ENCODE data around the gene GOLGA2. TPM values are rescaled to one million over a fixed set of nuclear protein-coding genes. Genes with fewer than 3 reads are reported as not detected.
A peak's percentile ranks its signal among the peaks of the same experiment; 100 is the strongest.
"Not testable (repeated sequence)": the region's sequence is repeated elsewhere in the genome, so short reads cannot be mapped to it uniquely, and the experiment has no call there.

GOLGA2 gene
- total RNA-seq, 2 experiments from 2014 or later: 57.9 to 58.8 TPM

GRCh38 chr9:128292009-128292408 lies 16.2 kb upstream of the GOLGA2 start:
- POLR2A ChIA-PET: interaction anchor here (0.6 to 1.0 kb wide), 2 partner anchors 16 to 79 kb away, joined by 3 to 5 read pairs; partner anchors contain the start of genes GOLGA2, SWI5 and URM1
- H3K27ac Mint-ChIP-seq: no peak overlapping the region

GRCh38 chr9:128288273-128289004 lies 12.6 kb upstream of the GOLGA2 start:
- ATAC-seq (no peak), DNase-seq (no peak)
- CTCF ChIA-PET: interaction anchor here (0.7 kb wide), 1 partner anchor 53 kb away, joined by 3 read pairs; no protein-coding TSS in a partner anchor
- POLR2A ChIA-PET: interaction anchor here (1.4 kb wide), 1 partner anchor 11 kb away, joined by 4 read pairs; no protein-coding TSS in a partner anchor
- H3K36me3 Mint-ChIP-seq (ENCODE audit: low read depth): no peaks in the 10 kb centered on the region
- H3K27ac Mint-ChIP-seq: no peak overlapping the region
- no peak overlapping the region for H3K4me3 Mint-ChIP-seq
- H3K4me1 Mint-ChIP-seq (ENCODE audit: low read depth): peaks cover 3% of the 10 kb centered on the region
- no peaks in the 10 kb centered on the region for H3K9me3 Mint-ChIP-seq (ENCODE audit: insufficient read depth)
- no peaks in the 10 kb centered on the region for H3K27me3 Mint-ChIP-seq (ENCODE audit: low read depth)

More at GRCh38 chr9:128292009-128292408, 16.2 kb upstream of the GOLGA2 start:
- H3K27me3 Mint-ChIP-seq (ENCODE audit: low read depth): no peaks in the 10 kb centered on the region
- DNase-seq: no peak
- no peaks in the 10 kb centered on the region for H3K36me3 Mint-ChIP-seq (ENCODE audit: low read depth)
- H3K4me3 Mint-ChIP-seq: no peak overlapping the region
- H3K9me3 Mint-ChIP-seq (ENCODE audit: insufficient read depth): no peaks in the 10 kb centered on the region
- no peak for ATAC-seq
- peaks cover 4% of the 10 kb centered on the region for H3K4me1 Mint-ChIP-seq (ENCODE audit: low read depth)
- CTCF ChIA-PET: interaction anchor here (1.1 to 1.5 kb wide), 3 partner anchors 16 to 49 kb away, joined by 3 to 8 read pairs (median 3); partner anchors contain the start of genes GOLGA2 and SWI5

GRCh38 chr9:128286440-128286839 lies 10.6 kb upstream of the GOLGA2 start:
- DNase-seq (no peak), ATAC-seq (no peak)
- ChIA-PET CTCF (interaction anchor here (1.2 kb wide), 1 partner anchor 9 kb away, joined by 4 read pairs; no protein-coding TSS in a partner anchor), POLR2A (interaction anchor here (1.4 kb wide), 1 partner anchor 11 kb away, joined by 8 read pairs; the partner anchor contains the start of genes GOLGA2 and SWI5)
- Mint-ChIP-seq H3K4me3 (no peak overlapping the region), H3K36me3 (ENCODE audit: low read depth) (no peaks in the 10 kb centered on the region), H3K27me3 (ENCODE audit: low read depth) (no peaks in the 10 kb centered on the region), H3K9me3 (ENCODE audit: insufficient read depth) (no peaks in the 10 kb centered on the region), H3K27ac (no peak overlapping the region), H3K4me1 (ENCODE audit: low read depth) (peaks cover 3% of the 10 kb centered on the region)

GRCh38 chr9:128285033-128285784 lies 9.4 kb upstream of the GOLGA2 start:
- DNase-seq (no peak), ATAC-seq (no peak)
- CTCF ChIA-PET: interaction anchor here (1.2 to 1.4 kb wide), 3 partner anchors 10 to 533 kb away, joined by 3 to 4 read pairs (median 3); partner anchors contain the start of gene ENDOG
- Mint-ChIP-seq H3K4me3 (no peak overlapping the region), H3K9me3 (ENCODE audit: insufficient read depth) (no peaks in the 10 kb centered on the region), H3K36me3 (ENCODE audit: low read depth) (peaks cover 2% of the 10 kb centered on the region), H3K27ac (peak overlapping the region; percentile 12), H3K27me3 (ENCODE audit: low read depth) (no peaks in the 10 kb centered on the region), H3K4me1 (ENCODE audit: low read depth) (peaks cover 3% of the 10 kb centered on the region)
- POLR2A ChIA-PET: interaction anchor here (1.4 kb wide), 1 partner anchor 9 kb away, joined by 8 read pairs; the partner anchor contains the start of genes GOLGA2 and SWI5

- no peaks in the 10 kb centered on the region for H3K27me3 Mint-ChIP-seq (ENCODE audit: low read depth)
- no peak overlapping the region for H3K4me3 Mint-ChIP-seq
- H3K36me3 Mint-ChIP-seq (ENCODE audit: low read depth): peaks cover 2% of the 10 kb centered on the region
These were observed 6.7 kb upstream of the GOLGA2 start for GRCh38 chr9:128282500-128282899.

GRCh38 chr9:128280084-128280622 lies 4.3 kb upstream of the GOLGA2 start:
- DNase-seq (no peak), ATAC-seq (no peak)
- CTCF ChIA-PET: interaction anchor here (1.1 kb wide), 1 partner anchor 15 kb away, joined by 3 read pairs; no protein-coding TSS in a partner anchor
- H3K9me3 Mint-ChIP-seq (ENCODE audit: insufficient read depth): no peaks in the 10 kb centered on the region
- peak overlapping the region; percentile 60 for H3K27ac Mint-ChIP-seq
- no peak overlapping the region for H3K4me3 Mint-ChIP-seq
- H3K36me3 Mint-ChIP-seq (ENCODE audit: low read depth): peaks cover 4% of the 10 kb centered on the region
- no peaks in the 10 kb centered on the region for H3K27me3 Mint-ChIP-seq (ENCODE audit: low read depth)
- POLR2A ChIA-PET: interaction anchor here (0.6 kb wide), 1 partner anchor 73 kb away, joined by 4 read pairs; no protein-coding TSS in a partner anchor
- peaks cover 28% of the 10 kb centered on the region for H3K4me1 Mint-ChIP-seq (ENCODE audit: low read depth)

More at GRCh38 chr9:128282500-128282899, 6.7 kb upstream of the GOLGA2 start:
- Mint-ChIP-seq H3K4me1 (ENCODE audit: low read depth) (peaks cover 17% of the 10 kb centered on the region), H3K27ac (no peak overlapping the region), H3K9me3 (ENCODE audit: insufficient read depth) (no peaks in the 10 kb centered on the region)
- ChIA-PET POLR2A (no interaction called here), CTCF (interaction anchor here (2.1 kb wide), 1 partner anchor 13 kb away, joined by 9 read pairs; no protein-coding TSS in a partner anchor)
- no peak for DNase-seq
- ATAC-seq: no peak

- H3K4me3 Mint-ChIP-seq; ATAC-seq; H3K36me3 Mint-ChIP-seq (ENCODE audit: low read depth); POLR2A ChIA-PET; H3K27me3 Mint-ChIP-seq (ENCODE audit: low read depth); H3K9me3 Mint-ChIP-seq (ENCODE audit: insufficient read depth); DNase-seq; H3K27ac Mint-ChIP-seq: not testable (repeated sequence)
- H3K4me1 Mint-ChIP-seq (ENCODE audit: low read depth): peaks cover 34% of the 10 kb centered on the region
- CTCF ChIA-PET: interaction anchor here (1.1 kb wide), 1 partner anchor 16 kb away, joined by 3 read pairs; no protein-coding TSS in a partner anchor
These were observed 3.6 kb upstream of the GOLGA2 start for GRCh38 chr9:128279088-128280073.

GRCh38 chr9:128276574-128277270 lies 915 bp upstream of the GOLGA2 start:
- no peaks in the 10 kb centered on the region for H3K27me3 Mint-ChIP-seq (ENCODE audit: low read depth)
- no peak for DNase-seq
- ATAC-seq: no peak
- peak overlapping the region; percentile 95 for H3K27ac Mint-ChIP-seq
- H3K9me3 Mint-ChIP-seq (ENCODE audit: insufficient read depth): no peaks in the 10 kb centered on the region
- H3K4me3 Mint-ChIP-seq: peak overlapping the region; percentile 98
- H3K4me1 Mint-ChIP-seq (ENCODE audit: low read depth): peaks cover 54% of the 10 kb centered on the region
- ChIA-PET POLR2A (interaction anchor here (0.9 to 1.4 kb wide), 5 partner anchors 12 to 276 kb away, joined by 3 to 4 read pairs (median 3); no protein-coding TSS in a partner anchor), CTCF (interaction anchor here (0.9 to 1.5 kb wide), 6 partner anchors 10 to 65 kb away, joined by 3 to 9 read pairs (median 4); no protein-coding TSS in a partner anchor)
- peaks cover 15% of the 10 kb centered on the region for H3K36me3 Mint-ChIP-seq (ENCODE audit: low read depth)

- H3K36me3 Mint-ChIP-seq (ENCODE audit: low read depth): peaks cover 21% of the 10 kb centered on the region
- DNase-seq (peak; percentile 100), ATAC-seq (peak; percentile 97)
- H3K4me1 Mint-ChIP-seq (ENCODE audit: low read depth): peaks cover 54% of the 10 kb centered on the region
- no peaks in the 10 kb centered on the region for H3K27me3 Mint-ChIP-seq (ENCODE audit: low read depth)
- H3K9me3 Mint-ChIP-seq (ENCODE audit: insufficient read depth): no peaks in the 10 kb centered on the region
- ChIA-PET CTCF (interaction anchor here (0.6 to 1.5 kb wide), 6 partner anchors 9 to 95 kb away, joined by 3 to 9 read pairs (median 4); partner anchors contain the start of gene URM1), POLR2A (interaction anchor here (0.5 to 1.1 kb wide), 17 partner anchors 10 to 744 kb away, joined by 3 to 8 read pairs (median 3); partner anchors contain the start of gene URM1)
- H3K4me3 Mint-ChIP-seq: peak within 1 kb of the TSS; percentile 98
- peak within 1 kb of the TSS; percentile 95 for H3K27ac Mint-ChIP-seq
These were observed 284 bp upstream of the GOLGA2 start, which contains the start of gene SWI5 for GRCh38 chr9:128276008-128276573. Gene SWI5, plus strand, starts transcription at chr9:128276276.

Measured in activated CD8-positive, alpha-beta T cell treated with anti-CD3 and anti-CD28 coated beads, Interleukin-2, amount 10 ng/mL, durations not matched to agents 7 days and 5 days (primary cell).